K562 (cell line): ENCODE measurements around the gene FAM200A. TPM values are rescaled to one million over a fixed set of nuclear protein-coding genes. Genes with fewer than 3 reads are reported as not detected.
A peak's percentile ranks its signal among the peaks of the same experiment; 100 is the strongest.
"Not testable (repeated sequence)": the region's sequence is repeated elsewhere in the genome, so short reads cannot be mapped to it uniquely, and the experiment has no call there.

Experiments
- ATAC-seq: fragments of 200-7000 bp; cut with Tn5 transposase; 3 replicates; pipeline ENCODE4 v1.9.1; 2020; ENCODE audit warnings: moderate library complexity
- BruUV-seq: library from RNA; stranded (reverse); fragments of 400-500 nt; replicated peaks from 2 replicates; lab custom pipeline; 2021; lab: Mats Ljungman, UMichigan
- CTCF ChIA-PET: fragments of 300-600 bp; formaldehyde crosslinking; extraction: SDS; loops from one replicate; lab custom pipeline; 2021; ENCODE audit warnings: low intra/inter-chr PET ratio; lab: Yijun Ruan, JAX
- POLR2A ChIA-PET: fragments of 300-600, 350-650 bp; sonication (Branson Sonifier 250); formaldehyde crosslinking; extraction: SDS; loops from one replicate; lab custom pipeline; 2021; ENCODE audit warnings: antibody characterized with exemption, inconsistent platforms; lab: Yijun Ruan, JAX
- DNase-seq, 4 experiments: peaks; one replicate each; pipeline versions ENCODE4 v3.0.0 to v3.0.0-alpha.2; 2011 to 2018; ENCODE audit warnings: low spot score in 3 of 4, mixed read lengths in 3 of 4; ENCODE audit errors: extremely low read depth in 1 of 4
- FAIRE-seq: peaks from 2 replicates; lab custom pipeline; 2011; peaks lifted over from hg19 to GRCh38; lab: Jason Lieb, UNC
- H2AFZ ChIP-seq: 2 replicates; pipeline ENCODE4 v1.6.0; 2011; ENCODE audit warnings: low read depth, low read length, control low read depth, inconsistent platforms
- H3K27ac ChIP-seq: fragments of 200-600 bp; 3 replicates; pipeline ENCODE4 v1.8.0; 2011; ENCODE audit warnings: low read depth, mild to moderate bottlenecking, control low read depth, inconsistent platforms, low read length, moderate library complexity, mixed read lengths; ENCODE audit errors: extremely low read depth
- H3K27me3 ChIP-seq, 2 experiments: fragments of 300-600 bp in 1 of 2; 2 replicates in 1 of 2; 3 replicates in 1 of 2; pipeline versions ENCODE4 v1.6.0 to v1.8.0; 2011; ENCODE audit warnings: inconsistent platforms in 2 of 2, low read length in 2 of 2, mild to moderate bottlenecking in 1 of 2, mixed read lengths in 1 of 2, moderate library complexity in 1 of 2; ENCODE audit not compliant: control insufficient read depth in 2 of 2, insufficient read depth in 2 of 2
- H3K36me3 ChIP-seq: fragments of 300-600 bp; 3 replicates; pipeline ENCODE4 v1.8.0; 2011; ENCODE audit warnings: mild to moderate bottlenecking, low read length, inconsistent platforms; ENCODE audit not compliant: control insufficient read depth, insufficient read depth
- H3K4me1 ChIP-seq, 2 experiments: fragments of 200-600 bp in 1 of 2; replicated peaks in 1 of 2; 2 replicates in 1 of 2; 3 replicates in 1 of 2; pipeline versions ENCODE4 v1.5.1 to v1.8.0; 2011; ENCODE audit warnings: inconsistent platforms in 2 of 2, low read length in 2 of 2, mild to moderate bottlenecking in 1 of 2, mixed read lengths in 1 of 2, moderate library complexity in 1 of 2; ENCODE audit not compliant: control insufficient read depth in 2 of 2, insufficient read depth in 2 of 2
- H3K4me2 ChIP-seq: 2 replicates; pipeline ENCODE4 v1.6.1; 2011; ENCODE audit warnings: low read length, control low read depth, inconsistent platforms, mixed read lengths; ENCODE audit not compliant: insufficient read depth
- H3K4me3 ChIP-seq: fragments of 200-600 bp; sonication (generic), shearing (Covaris generic); 2 replicates; pipeline ENCODE4 v1.5.1; 2016; ENCODE audit warnings: control low read depth, inconsistent platforms
- H3K79me2 ChIP-seq: fragments of 200-600 bp; 3 replicates; pipeline ENCODE4 v1.8.0; 2011; ENCODE audit warnings: low read length, inconsistent platforms; ENCODE audit not compliant: control insufficient read depth, insufficient read depth
- H3K9ac ChIP-seq, 2 experiments: 2 replicates each; pipeline versions ENCODE4 v1.6.0 to v1.6.1; 2011; ENCODE audit warnings: low read depth in 2 of 2, low read length in 2 of 2, control low read depth in 1 of 2, inconsistent platforms in 1 of 2, mild to moderate bottlenecking in 1 of 2, mixed read lengths in 1 of 2; ENCODE audit not compliant: insufficient read depth in 1 of 2
- H3K9me1 ChIP-seq: one replicate; pipeline ENCODE4 v1.6.0; 2011; ENCODE audit warnings: inconsistent platforms, mild to moderate bottlenecking, low read length, moderate library complexity; ENCODE audit not compliant: control insufficient read depth, insufficient read depth
- H3K9me3 ChIP-seq: replicated peaks from 2 replicates; pipeline ENCODE4 v1.5.1; 2011; ENCODE audit warnings: low read depth, low read length, inconsistent platforms; ENCODE audit not compliant: control insufficient read depth, insufficient read depth
- H4K20me1 ChIP-seq: replicated peaks from 2 replicates; pipeline ENCODE4 v1.6.1; 2011; ENCODE audit warnings: low read length, inconsistent platforms, mixed read lengths; ENCODE audit not compliant: control insufficient read depth, insufficient read depth
- CAMTA2 ChIP-seq: fragments of 250-450 bp; sonication (Bioruptor Pico); conservative IDR thresholded peaks from 2 replicates; pipeline ENCODE4 v1.5.1; 2022
- SUPT5H ChIP-seq: fragments of 450-650 bp; IDR thresholded peaks from 2 replicates; pipeline ENCODE4 v1.6.1; 2016
- ZBED1 ChIP-seq: IDR thresholded peaks from 2 replicates; pipeline ENCODE4 v1.6.1; 2014
- ZNF121 ChIP-seq: sonication (generic); formaldehyde crosslinking; conservative IDR thresholded peaks from 2 replicates; pipeline ENCODE4 v1.8.0; 2022; ENCODE audit warnings: missing genetic modification reagents
- WGBS: fragments of 100-300 bp; shearing (Covaris generic); methylation state at CpG from one replicate; pipeline ENCODE4 v1.1.6; 2016; ENCODE audit warnings: low coverage, mixed read lengths; ENCODE audit not compliant: insufficient coverage; ENCODE audit errors: missing lambda C conversion rate; 5-methylcytosine and 5-hydroxymethylcytosine counted together
- in situ Hi-C: fragments of 300-500 bp; cut with MboI; formaldehyde crosslinking; loops from 4 replicates; pipeline ENCODE4 v1.15.0; 2018; ENCODE audit warnings: inconsistent platforms, mixed read lengths
- intact Hi-C: fragments of 100-400 bp; cut with micrococcal nuclease; formaldehyde crosslinking; loops from 2 replicates; pipeline ENCODE4 v1.14.2; 2022
- polyA plus RNA-seq, 8 experiments: library from polyadenylated mRNA; depleted of rRNA in 4 of 8; stranded (reverse) in 5 of 8; unstranded in 3 of 8; fragments of >200 nt; fragmentation: Nextera tagmentation in 2 of 8; fragmentation: Illumina TruSeq in 1 of 8; extraction: Ambion mirVana in 2 of 8; extraction: Trizol in 1 of 8; gene quantifications; 2 replicates each; pipeline versions ENCODE4 v1.2.1 to v1.2.3, GENCODE V29; 2011 to 2014; ENCODE audit warnings: inconsistent platforms in 1 of 8, missing spikeins in 1 of 8
- total RNA-seq, 7 experiments: library from RNA; depleted of rRNA in 6 of 7; stranded (reverse); fragments of >200 nt in 6 of 7; fragmentation: Illumina TruSeq in 2 of 7; extraction: Trizol in 2 of 7; gene quantifications; 2 replicates each; pipeline versions ENCODE4 v1.2.1 to v1.2.3, GENCODE V29; 2011 to 2021; ENCODE audit warnings: low replicate concordance in 1 of 7

The FAM200A gene
- total and polyA plus RNA-seq, 9 of the 15 experiments (the other 6 are each of a cell fraction or from before 2014, with no cell fraction given) = 3.3 to 11.2 (median 8.3) TPM

- TF ChIP-seq SUPT5H = peak; percentile 61
- TF ChIP-seq ZBED1 = no peak
- TF ChIP-seq, all 486 proteins: peak for 4
Measured at GRCh38 chr7:99573257-99573656, 21.3 kb upstream of the FAM200A start (continued).

- FAIRE-seq (peak; percentile 61), ATAC-seq (no peak), DNase-seq (no peak)
- 98% methylated on average over 3 of the region's 3 CpGs for WGBS
- no peak for TF ChIP-seq CAMTA2 (CRISPR knock-in tag)
- no peaks in the 10 kb centered on the region for H3K9me1 ChIP-seq
- H2AFZ ChIP-seq = no peak overlapping the region
- H3K27me3 ChIP-seq = no peaks in the 10 kb centered on the region
- H3K4me1 ChIP-seq = no peaks in the 10 kb centered on the region
- POLR2A ChIA-PET = interaction anchor here (0.8 to 3.6 kb wide), 4 partner anchors 8 to 18 kb away, joined by 3 to 21 read pairs (median 3); partner anchors contain the start of gene ZNF655
- H3K4me3 ChIP-seq = no peak overlapping the region
- CTCF ChIA-PET = no interaction called here
- in situ Hi-C loops = no loop called here
- H3K4me2 ChIP-seq = no peak overlapping the region
- H3K27ac ChIP-seq = no peak overlapping the region
- no peak overlapping the region for H3K9ac ChIP-seq
- H3K36me3 ChIP-seq = peaks cover 60% of the 10 kb centered on the region
- peaks cover 4% of the 10 kb centered on the region; the same call in 2 of the 3 replicates for H3K79me2 ChIP-seq
- no peaks in the 10 kb centered on the region for H3K9me3 ChIP-seq
- no TSS peak for BruUV-seq
- H4K20me1 ChIP-seq = no peaks in the 10 kb centered on the region
- intact Hi-C loops = no loop called here
Measured at GRCh38 chr7:99571768-99572167, 19.9 kb upstream of the FAM200A start.

GRCh38 chr7:99568770-99569169, 16.9 kb upstream of the FAM200A start:
- ATAC-seq, H3K27me3 ChIP-seq, H3K27ac ChIP-seq, CTCF ChIA-PET, H3K4me3 ChIP-seq, H3K4me1 ChIP-seq, FAIRE-seq, DNase-seq, H3K4me2 ChIP-seq, H3K9me3 ChIP-seq, H3K9me1 ChIP-seq, H2AFZ ChIP-seq, in situ Hi-C loops, BruUV-seq, H4K20me1 ChIP-seq, intact Hi-C loops, H3K9ac ChIP-seq: not testable (repeated sequence)
- H3K36me3 ChIP-seq = peaks cover 83% of the 10 kb centered on the region
- TF ChIP-seq ZNF121 (CRISPR knock-in tag) = peak; percentile 78
- 94% methylated on average over 7 of the region's 7 CpGs for WGBS
- POLR2A ChIA-PET = interaction anchor here (0.7 to 1.5 kb wide), 3 partner anchors 9 to 100 kb away, joined by 3 to 6 read pairs (median 3); partner anchors contain the start of gene ZNF655
- H3K79me2 ChIP-seq = peaks cover 20% of the 10 kb centered on the region; the same call in 2 of the 3 replicates
